ENCODE results near the gene TGFBR2.

TGFBR2 gene

GRCh38 chr3:30583973-30584372 lies 22.4 kb upstream of the TGFBR2 start:
- Histone ChIP-seq H3K9me3 (ENCODE audit: control insufficient read depth, insufficient read depth, low read length) (no peaks in the 10 kb centered on the region), H3K27me3 (ENCODE audit: control insufficient read depth, insufficient read depth, low read length) (no peaks in the 10 kb centered on the region), H3K27ac (ENCODE audit: low read length) (no peak overlapping the region), H3K4me1 (ENCODE audit: control insufficient read depth, insufficient read depth, low read length) (no peaks in the 10 kb centered on the region; the same call in 1 of the 2 replicates), H3K36me3 (ENCODE audit: control insufficient read depth, insufficient read depth, low read length) (no peaks in the 10 kb centered on the region), H3K4me3 (ENCODE audit: low read length) (no peak overlapping the region)
- DNase-seq (ENCODE audit: low read depth, low spot score): no peak
- WGBS (ENCODE audit: insufficient coverage, insufficient read length): no CpG with 5 or more reads among the region's 1 CpG

GRCh38 chr3:30585654-30586053 lies 20.7 kb upstream of the TGFBR2 start:
- no peaks in the 10 kb centered on the region for H3K36me3 ChIP-seq (ENCODE audit: control insufficient read depth, insufficient read depth, low read length)
- DNase-seq (ENCODE audit: low read depth, low spot score): no peak
- H3K9me3 ChIP-seq (ENCODE audit: control insufficient read depth, insufficient read depth, low read length): no peaks in the 10 kb centered on the region
- H3K27ac ChIP-seq (ENCODE audit: low read length): no peak overlapping the region
- no peaks in the 10 kb centered on the region for H3K27me3 ChIP-seq (ENCODE audit: control insufficient read depth, insufficient read depth, low read length)
- WGBS (ENCODE audit: insufficient coverage, insufficient read length): no CpG with 5 or more reads among the region's 4 CpGs
- no peak overlapping the region for H3K4me3 ChIP-seq (ENCODE audit: low read length)
- H3K4me1 ChIP-seq (ENCODE audit: control insufficient read depth, insufficient read depth, low read length): no peaks in the 10 kb centered on the region; the same call in 1 of the 2 replicates

GRCh38 chr3:30586096-30586805 lies 20.1 kb upstream of the TGFBR2 start:
- no peaks in the 10 kb centered on the region; the same call in 1 of the 2 replicates for H3K4me1 ChIP-seq (ENCODE audit: control insufficient read depth, insufficient read depth, low read length)
- no peaks in the 10 kb centered on the region for H3K36me3 ChIP-seq (ENCODE audit: control insufficient read depth, insufficient read depth, low read length)
- no peaks in the 10 kb centered on the region for H3K27me3 ChIP-seq (ENCODE audit: control insufficient read depth, insufficient read depth, low read length)
- no peak overlapping the region for H3K27ac ChIP-seq (ENCODE audit: low read length)
- H3K9me3 ChIP-seq (ENCODE audit: control insufficient read depth, insufficient read depth, low read length): no peaks in the 10 kb centered on the region
- WGBS (ENCODE audit: insufficient coverage, insufficient read length): no CpG with 5 or more reads among the region's 4 CpGs
- no peak for DNase-seq (ENCODE audit: low read depth, low spot score)
- H3K4me3 ChIP-seq (ENCODE audit: low read length): no peak overlapping the region

GRCh38 chr3:30586806-30587486 lies 19.5 kb upstream of the TGFBR2 start:
- Histone ChIP-seq H3K27ac (ENCODE audit: low read length) (no peak overlapping the region), H3K4me1 (ENCODE audit: control insufficient read depth, insufficient read depth, low read length) (no peaks in the 10 kb centered on the region; the same call in 1 of the 2 replicates), H3K4me3 (ENCODE audit: low read length) (no peak overlapping the region), H3K9me3 (ENCODE audit: control insufficient read depth, insufficient read depth, low read length) (no peaks in the 10 kb centered on the region), H3K36me3 (ENCODE audit: control insufficient read depth, insufficient read depth, low read length) (no peaks in the 10 kb centered on the region), H3K27me3 (ENCODE audit: control insufficient read depth, insufficient read depth, low read length) (no peaks in the 10 kb centered on the region)
- DNase-seq (ENCODE audit: low read depth, low spot score): no peak
- WGBS (ENCODE audit: insufficient coverage, insufficient read length): no CpG with 5 or more reads among the region's 4 CpGs

GRCh38 chr3:30587904-30588303 lies 18.5 kb upstream of the TGFBR2 start:
- H3K27ac ChIP-seq (ENCODE audit: low read length): no peak overlapping the region
- no peaks in the 10 kb centered on the region for H3K9me3 ChIP-seq (ENCODE audit: control insufficient read depth, insufficient read depth, low read length)
- WGBS (ENCODE audit: insufficient coverage, insufficient read length): no CpG with 5 or more reads among the region's 2 CpGs
- no peak overlapping the region for H3K4me3 ChIP-seq (ENCODE audit: low read length)
- H3K4me1 ChIP-seq (ENCODE audit: control insufficient read depth, insufficient read depth, low read length): no peaks in the 10 kb centered on the region
- no peaks in the 10 kb centered on the region for H3K27me3 ChIP-seq (ENCODE audit: control insufficient read depth, insufficient read depth, low read length)
- no peaks in the 10 kb centered on the region for H3K36me3 ChIP-seq (ENCODE audit: control insufficient read depth, insufficient read depth, low read length)
- DNase-seq (ENCODE audit: low read depth, low spot score): no peak

- no peak overlapping the region for H3K4me3 ChIP-seq (ENCODE audit: low read length)
- WGBS (ENCODE audit: insufficient coverage, insufficient read length): no CpG with 5 or more reads among the region's 4 CpGs
- H3K36me3 ChIP-seq (ENCODE audit: control insufficient read depth, insufficient read depth, low read length): no peaks in the 10 kb centered on the region; the same call in 1 of the 2 replicates
- no peaks in the 10 kb centered on the region for H3K4me1 ChIP-seq (ENCODE audit: control insufficient read depth, insufficient read depth, low read length)
- H3K27me3 ChIP-seq (ENCODE audit: control insufficient read depth, insufficient read depth, low read length): no peaks in the 10 kb centered on the region
- no peaks in the 10 kb centered on the region for H3K9me3 ChIP-seq (ENCODE audit: control insufficient read depth, insufficient read depth, low read length)
- DNase-seq (ENCODE audit: low read depth, low spot score): no peak
- H3K27ac ChIP-seq (ENCODE audit: low read length): no peak overlapping the region
These were observed 10.2 kb upstream of the TGFBR2 start for GRCh38 chr3:30596152-30596551.

- Histone ChIP-seq H3K4me1 (ENCODE audit: control insufficient read depth, insufficient read depth, low read length) (no peaks in the 10 kb centered on the region), H3K27me3 (ENCODE audit: control insufficient read depth, insufficient read depth, low read length) (no peaks in the 10 kb centered on the region), H3K4me3 (ENCODE audit: low read length) (no peak overlapping the region), H3K9me3 (ENCODE audit: control insufficient read depth, insufficient read depth, low read length) (no peaks in the 10 kb centered on the region), H3K27ac (ENCODE audit: low read length) (no peak overlapping the region), H3K36me3 (ENCODE audit: control insufficient read depth, insufficient read depth, low read length) (no peaks in the 10 kb centered on the region; the same call in 1 of the 2 replicates)
- no peak for DNase-seq (ENCODE audit: low read depth, low spot score)
- no CpG with 5 or more reads among the region's 1 CpG for WGBS (ENCODE audit: insufficient coverage, insufficient read length)
These were observed 9.2 kb upstream of the TGFBR2 start for GRCh38 chr3:30597131-30597768.

- Histone ChIP-seq H3K27me3 (ENCODE audit: control insufficient read depth, insufficient read depth, low read length) (no peaks in the 10 kb centered on the region), H3K27ac (ENCODE audit: low read length) (no peak overlapping the region), H3K36me3 (ENCODE audit: control insufficient read depth, insufficient read depth, low read length) (no peaks in the 10 kb centered on the region; the same call in 1 of the 2 replicates), H3K4me3 (ENCODE audit: low read length) (no peak overlapping the region), H3K9me3 (ENCODE audit: control insufficient read depth, insufficient read depth, low read length) (no peaks in the 10 kb centered on the region), H3K4me1 (ENCODE audit: control insufficient read depth, insufficient read depth, low read length) (no peaks in the 10 kb centered on the region)
- no peak for DNase-seq (ENCODE audit: low read depth, low spot score)
These were observed 8.6 kb upstream of the TGFBR2 start for GRCh38 chr3:30597769-30598134.

- Histone ChIP-seq H3K36me3 (ENCODE audit: control insufficient read depth, insufficient read depth, low read length) (no peaks in the 10 kb centered on the region; the same call in 1 of the 2 replicates), H3K9me3 (ENCODE audit: control insufficient read depth, insufficient read depth, low read length) (no peaks in the 10 kb centered on the region), H3K27ac (ENCODE audit: low read length) (no peak overlapping the region), H3K27me3 (ENCODE audit: control insufficient read depth, insufficient read depth, low read length) (no peaks in the 10 kb centered on the region), H3K4me3 (ENCODE audit: low read length) (no peak overlapping the region), H3K4me1 (ENCODE audit: control insufficient read depth, insufficient read depth, low read length) (no peaks in the 10 kb centered on the region)
- no peak for DNase-seq (ENCODE audit: low read depth, low spot score)
- WGBS (ENCODE audit: insufficient coverage, insufficient read length): no CpG with 5 or more reads among the region's 3 CpGs
These were observed 7.5 kb upstream of the TGFBR2 start for GRCh38 chr3:30598668-30599545.

GRCh38 chr3:30600572-30600971 lies 5.8 kb upstream of the TGFBR2 start:
- no peak for DNase-seq (ENCODE audit: low read depth, low spot score)
- no peaks in the 10 kb centered on the region for H3K4me1 ChIP-seq (ENCODE audit: control insufficient read depth, insufficient read depth, low read length)
- H3K4me3 ChIP-seq (ENCODE audit: low read length): no peak overlapping the region
- no CpG with 5 or more reads among the region's 2 CpGs for WGBS (ENCODE audit: insufficient coverage, insufficient read length)
- no peaks in the 10 kb centered on the region for H3K9me3 ChIP-seq (ENCODE audit: control insufficient read depth, insufficient read depth, low read length)
- no peaks in the 10 kb centered on the region; the same call in 1 of the 2 replicates for H3K36me3 ChIP-seq (ENCODE audit: control insufficient read depth, insufficient read depth, low read length)
- H3K27me3 ChIP-seq (ENCODE audit: control insufficient read depth, insufficient read depth, low read length): no peaks in the 10 kb centered on the region
- H3K27ac ChIP-seq (ENCODE audit: low read length): no peak overlapping the region

Measured in iPS DF 6.9 (cell line).